Myocyte (in vitro differentiated cells): ENCODE measurements around the gene RHOBTB3. TPM values are rescaled to one million over a fixed set of nuclear protein-coding genes. Genes with fewer than 3 reads are reported as not detected.

ENCODE experiments used
- DNase-seq: peaks from one replicate; pipeline ENCODE4 v3.0.0-alpha.2; 2012; ENCODE audit warnings: low read depth
- total RNA-seq: library from RNA; depleted of rRNA; stranded (reverse); fragments of >200 nt; gene quantifications from 2 replicates; pipeline ENCODE4 v1.2.3, GENCODE V29; 2014

RHOBTB3 gene
- total RNA-seq, 1 donor from 2014 or later: 309 TPM

- DNase-seq: peak; percentile 75
Observed at GRCh38 chr5:95731571-95732554, 727 bp downstream of the RHOBTB3 start.

- DNase-seq: peak; percentile 30
Observed at GRCh38 chr5:95733107-95733665, 2.0 kb downstream of the RHOBTB3 start.

GRCh38 chr5:95734187-95734586, 3.1 kb downstream of the RHOBTB3 start:
- DNase-seq: no peak

- peak; percentile 67 for DNase-seq
Observed at GRCh38 chr5:95734906-95735305, 3.8 kb downstream of the RHOBTB3 start.

GRCh38 chr5:95735406-95735805, 4.3 kb downstream of the RHOBTB3 start:
- DNase-seq: no peak

GRCh38 chr5:95738072-95738471, 6.9 kb downstream of the RHOBTB3 start:
- DNase-seq: no peak

GRCh38 chr5:95738834-95739233, 7.7 kb downstream of the RHOBTB3 start:
- DNase-seq: no peak

GRCh38 chr5:95739857-95740256, 8.7 kb downstream of the RHOBTB3 start:
- no peak for DNase-seq

GRCh38 chr5:95741458-95741857, 10.3 kb downstream of the RHOBTB3 start:
- no peak for DNase-seq

- no peak for DNase-seq
Observed at GRCh38 chr5:95743232-95743631, 12.1 kb downstream of the RHOBTB3 start.

- DNase-seq: no peak
Observed at GRCh38 chr5:95743877-95744276, 12.7 kb downstream of the RHOBTB3 start.

GRCh38 chr5:95746194-95746593, 15.1 kb downstream of the RHOBTB3 start:
- DNase-seq: no peak

- no peak for DNase-seq
Observed at GRCh38 chr5:95746722-95747679, 15.9 kb downstream of the RHOBTB3 start.

- DNase-seq: no peak
Observed at GRCh38 chr5:95748133-95748532, 17.0 kb downstream of the RHOBTB3 start.

- no peak for DNase-seq
Observed at GRCh38 chr5:95754545-95754944, 23.4 kb downstream of the RHOBTB3 start.

- no peak for DNase-seq
Observed at GRCh38 chr5:95759005-95759404, 27.9 kb downstream of the RHOBTB3 start.

GRCh38 chr5:95759634-95760033, 28.5 kb downstream of the RHOBTB3 start:
- DNase-seq: peak; percentile 89

- peak; percentile 83 for DNase-seq
Observed at GRCh38 chr5:95760273-95761191, 29.4 kb downstream of the RHOBTB3 start.

- no peak for DNase-seq
Observed at GRCh38 chr5:95761771-95762651, 30.9 kb downstream of the RHOBTB3 start.
